ENCODE data around the gene SCUBE1.

SCUBE1 gene

GRCh38 chr22:43150731-43151206 lies 192.4 kb downstream of the SCUBE1 start:
- no peak for DNase-seq

GRCh38 chr22:43148581-43148980 lies 194.6 kb downstream of the SCUBE1 start:
- DNase-seq: no peak

DNA sequence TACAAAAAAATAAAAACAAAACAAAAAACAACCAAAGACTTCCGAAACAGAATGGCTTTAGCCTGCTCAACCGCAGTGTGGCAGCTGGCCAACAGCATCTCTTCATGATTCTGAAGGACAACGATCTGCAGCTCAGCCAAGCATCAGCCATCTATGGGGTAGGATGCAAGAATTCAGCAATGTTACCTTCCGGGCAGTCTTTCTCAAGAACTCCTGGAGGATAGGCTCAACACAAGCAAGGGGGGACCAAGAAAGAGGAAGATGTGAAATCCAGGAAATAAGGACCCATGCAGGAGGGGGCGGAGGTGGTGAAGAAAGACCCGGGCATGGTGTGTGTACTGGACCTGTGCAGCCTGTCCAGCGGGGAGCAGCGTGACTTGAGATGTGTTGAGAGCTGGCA lies 195.4 kb downstream of the SCUBE1 start:
- no peak for DNase-seq

Measured in NCI-H1694 treated with DMSO at 0.1 percent for 48 hours (cell line).